Activated naive CD4-positive, alpha-beta T cell treated with anti-CD3 and anti-CD28 coated beads for 36 hours (primary cell): ENCODE results near the gene SLC26A1. TPM values are rescaled to one million over a fixed set of nuclear protein-coding genes. Genes with fewer than 3 reads are reported as not detected.

Source experiments
- CTCF ChIA-PET: fragments of 350-600 bp; sonication (Branson Sonifier 250); formaldehyde crosslinking; loops from one replicate; lab custom pipeline; 2021; ENCODE audit warnings: antibody characterized with exemption; lab: Charles Lee
- DNase-seq: peaks from one replicate; pipeline ENCODE4 v3.0.0-alpha.2; 2020
- H3K27ac Mint-ChIP-seq: one replicate; pipeline ENCODE4 v1.8.0; 2021; ENCODE audit warnings: mild to moderate bottlenecking, mixed read lengths
- H3K27me3 Mint-ChIP-seq: one replicate; pipeline ENCODE4 v1.8.0; 2021; ENCODE audit warnings: low read depth, mixed read lengths
- H3K36me3 Mint-ChIP-seq: one replicate; pipeline ENCODE4 v1.8.0; 2021; ENCODE audit warnings: low read depth, mixed read lengths
- H3K4me1 Mint-ChIP-seq: one replicate; pipeline ENCODE4 v1.8.0; 2021; ENCODE audit warnings: low read depth, mixed read lengths
- H3K4me3 Mint-ChIP-seq: one replicate; pipeline ENCODE4 v1.8.0; 2021; ENCODE audit warnings: mild to moderate bottlenecking, moderate library complexity, mixed read lengths
- H3K9me3 Mint-ChIP-seq: one replicate; pipeline ENCODE4 v1.8.0; 2021; ENCODE audit warnings: mixed read lengths
- intact Hi-C: fragments of 100-400 bp; cut with micrococcal nuclease; formaldehyde crosslinking; loops from one replicate; pipeline ENCODE4 v1.15.1; 2023
- total RNA-seq, 2 experiments: library from RNA; stranded (reverse); gene quantifications; one replicate each; pipeline ENCODE4 v1.2.3, GENCODE V29; 2021

SLC26A1 gene
- not detected for total RNA-seq

DNA sequence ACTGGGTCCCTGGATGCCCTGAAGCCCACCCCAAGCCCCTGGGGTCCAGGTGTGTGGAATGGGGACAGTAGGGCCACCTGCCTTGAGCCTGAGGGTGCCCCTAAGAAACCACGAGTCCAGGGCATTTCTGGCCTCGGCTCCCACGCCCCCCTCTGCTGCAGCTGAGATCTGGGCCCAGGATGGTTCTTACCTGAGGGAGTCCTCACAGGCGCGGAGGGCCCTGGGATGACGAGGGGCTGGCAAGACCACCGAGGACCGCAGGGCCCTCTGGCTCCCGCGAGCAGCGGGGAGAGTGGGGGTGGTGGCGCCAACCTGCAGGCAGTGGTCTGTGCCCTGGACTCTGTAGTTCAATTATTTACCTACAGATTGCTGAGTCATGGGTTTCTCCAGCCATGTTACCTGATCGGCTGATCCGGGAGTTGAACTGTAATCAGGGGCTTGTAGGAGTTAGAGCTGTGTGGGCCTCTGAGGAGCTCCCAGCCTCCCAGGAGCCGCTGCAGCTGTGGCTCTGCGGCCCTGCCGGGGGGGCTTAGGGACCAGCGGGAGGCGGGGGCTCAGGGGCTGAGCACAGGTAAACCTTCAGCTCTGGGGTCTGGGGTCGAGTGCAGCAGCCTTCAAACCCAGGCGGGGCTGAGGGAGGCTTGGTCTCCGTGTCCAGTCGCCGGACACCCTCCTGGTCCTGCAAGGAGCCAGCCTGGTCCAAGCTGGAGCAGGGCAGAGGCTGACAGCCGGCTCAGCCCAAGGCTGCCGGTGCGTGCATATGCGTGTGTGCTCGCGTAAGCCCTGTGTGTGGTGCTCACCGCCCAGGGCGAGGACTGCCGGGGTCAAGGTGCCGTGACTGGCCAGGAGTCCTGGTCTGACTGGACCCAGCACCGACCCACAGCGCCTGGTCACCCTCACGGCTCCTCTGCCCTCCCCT lies at the start of gene SLC26A1:
Gene SLC26A1, minus strand, starts transcription at position 294 of the 919 bp plus-strand sequence. CDS start 1,701 bp downstream, outside the sequence.
- Mint-ChIP-seq H3K4me3 (no peak within 1 kb of the TSS), H3K36me3 (peaks cover 2% of the 10 kb centered on the region), H3K4me1 (peaks cover 4% of the 10 kb centered on the region), H3K27me3 (peaks cover 13% of the 10 kb centered on the region), H3K27ac (no peak within 1 kb of the TSS), H3K9me3 (no peaks in the 10 kb centered on the region)
- intact Hi-C loops = no loop called here
- DNase-seq = no peak
- CTCF ChIA-PET = interaction anchor here (0.7 kb wide), 1 partner anchor 81 kb away, joined by 4 read pairs; no protein-coding TSS in a partner anchor

DNA sequence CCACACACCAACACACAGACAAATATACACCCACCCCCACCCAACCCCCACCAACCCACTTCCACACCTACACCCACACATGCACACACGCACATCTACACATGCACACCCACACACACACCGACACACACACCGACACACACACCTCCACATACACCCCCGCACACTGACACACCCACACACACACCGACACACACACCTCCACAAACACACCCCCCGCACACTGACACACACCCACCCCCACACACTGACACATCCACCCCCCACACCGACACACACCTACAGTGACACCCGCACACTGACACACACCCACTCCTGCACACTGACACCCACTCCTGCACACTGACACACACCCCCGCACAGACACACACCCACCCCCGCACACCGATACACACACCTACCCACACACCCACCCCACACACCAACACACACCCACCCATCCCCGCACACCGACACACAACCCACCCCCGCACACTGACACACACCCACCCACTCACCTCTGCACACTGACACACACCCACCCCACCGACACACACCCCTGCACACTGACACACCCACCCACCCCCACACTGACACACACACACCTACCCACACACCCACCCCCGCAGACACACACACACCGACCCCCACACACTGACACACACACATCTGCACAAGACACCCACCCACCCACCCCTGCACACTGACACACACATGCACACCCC lies 49.3 kb upstream of the SLC26A1 start:
- peaks cover 4% of the 10 kb centered on the region for H3K4me1 Mint-ChIP-seq
- H3K27me3 Mint-ChIP-seq = peaks cover 15% of the 10 kb centered on the region
- no peaks in the 10 kb centered on the region for H3K36me3 Mint-ChIP-seq
- no peak for DNase-seq
- no peak overlapping the region for H3K27ac Mint-ChIP-seq
- H3K9me3 Mint-ChIP-seq = peaks cover 2% of the 10 kb centered on the region
- no peak overlapping the region for H3K4me3 Mint-ChIP-seq
- intact Hi-C loops = no loop called here
- CTCF ChIA-PET = no interaction called here

DNA sequence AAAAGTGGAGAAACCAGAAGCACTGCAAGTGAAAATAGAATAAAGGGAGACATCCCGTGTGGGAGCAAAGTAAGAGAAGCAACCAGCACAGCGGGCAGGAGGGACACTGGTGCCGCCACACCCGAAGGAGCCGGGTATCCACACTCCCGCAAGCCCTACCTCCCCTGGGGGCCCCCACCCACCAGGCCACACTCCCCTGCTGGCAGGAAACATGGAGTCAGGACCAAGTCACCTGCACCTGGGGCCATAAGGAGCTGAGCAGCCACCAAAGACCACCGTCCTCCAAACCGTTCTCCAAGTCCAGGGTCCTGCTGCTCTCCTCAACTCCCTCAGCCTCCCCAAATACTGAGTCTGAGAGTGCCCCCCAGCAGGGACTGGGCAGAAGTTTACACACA lies 48.7 kb upstream of the SLC26A1 start:
- CTCF ChIA-PET = no interaction called here
- no peak for DNase-seq
- H3K4me1 Mint-ChIP-seq = peaks cover 2% of the 10 kb centered on the region
- H3K9me3 Mint-ChIP-seq = peaks cover 2% of the 10 kb centered on the region
- no peak overlapping the region for H3K27ac Mint-ChIP-seq
- no peak overlapping the region for H3K4me3 Mint-ChIP-seq
- intact Hi-C loops = no loop called here
- peaks cover 11% of the 10 kb centered on the region for H3K27me3 Mint-ChIP-seq
- no peaks in the 10 kb centered on the region for H3K36me3 Mint-ChIP-seq

DNA sequence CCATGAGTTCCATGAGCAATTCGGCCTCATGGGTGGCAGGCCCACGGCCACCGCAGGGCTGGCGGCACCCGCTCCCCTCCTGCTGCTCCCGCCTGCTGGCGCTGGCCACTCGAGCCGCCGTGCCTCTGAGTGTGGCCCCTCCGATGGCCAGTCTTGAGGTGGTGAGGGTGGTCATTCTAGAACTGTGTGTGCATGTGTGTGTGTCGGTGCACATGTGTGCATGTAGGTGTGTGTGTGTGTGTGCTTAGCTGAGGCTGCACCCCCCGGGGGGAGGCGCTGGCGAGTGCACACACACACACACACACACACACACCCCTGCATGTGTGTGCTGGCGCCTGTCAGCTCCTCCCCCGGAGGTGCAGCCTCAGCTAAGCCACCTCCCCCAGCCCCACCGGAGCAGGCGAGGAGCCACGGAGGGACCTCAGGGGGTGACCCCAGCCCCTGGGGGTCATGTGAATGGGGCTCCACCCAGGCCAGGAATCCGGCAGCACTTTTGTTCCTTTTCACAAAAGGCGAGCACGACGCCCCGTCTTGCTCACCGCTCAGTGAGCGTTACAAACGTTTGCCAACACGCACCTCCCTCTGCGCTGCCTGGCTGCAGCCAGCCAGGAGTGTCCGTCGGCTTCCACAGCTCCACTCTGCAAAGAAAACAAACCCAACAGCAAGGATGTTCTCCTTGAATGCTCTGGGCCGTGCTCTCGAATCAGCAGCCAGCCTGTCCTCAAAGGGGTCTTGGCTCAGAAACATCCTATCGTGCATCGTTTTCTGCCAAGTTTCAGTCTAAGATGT lies 48.1 kb upstream of the SLC26A1 start:
- H3K36me3 Mint-ChIP-seq = no peaks in the 10 kb centered on the region
- no peak overlapping the region for H3K4me3 Mint-ChIP-seq
- peaks cover 2% of the 10 kb centered on the region for H3K9me3 Mint-ChIP-seq
- peaks cover 9% of the 10 kb centered on the region for H3K27me3 Mint-ChIP-seq
- H3K4me1 Mint-ChIP-seq = peaks cover 2% of the 10 kb centered on the region
- intact Hi-C loops = no loop called here
- CTCF ChIA-PET = no interaction called here
- no peak overlapping the region for H3K27ac Mint-ChIP-seq
- DNase-seq = no peak

DNA sequence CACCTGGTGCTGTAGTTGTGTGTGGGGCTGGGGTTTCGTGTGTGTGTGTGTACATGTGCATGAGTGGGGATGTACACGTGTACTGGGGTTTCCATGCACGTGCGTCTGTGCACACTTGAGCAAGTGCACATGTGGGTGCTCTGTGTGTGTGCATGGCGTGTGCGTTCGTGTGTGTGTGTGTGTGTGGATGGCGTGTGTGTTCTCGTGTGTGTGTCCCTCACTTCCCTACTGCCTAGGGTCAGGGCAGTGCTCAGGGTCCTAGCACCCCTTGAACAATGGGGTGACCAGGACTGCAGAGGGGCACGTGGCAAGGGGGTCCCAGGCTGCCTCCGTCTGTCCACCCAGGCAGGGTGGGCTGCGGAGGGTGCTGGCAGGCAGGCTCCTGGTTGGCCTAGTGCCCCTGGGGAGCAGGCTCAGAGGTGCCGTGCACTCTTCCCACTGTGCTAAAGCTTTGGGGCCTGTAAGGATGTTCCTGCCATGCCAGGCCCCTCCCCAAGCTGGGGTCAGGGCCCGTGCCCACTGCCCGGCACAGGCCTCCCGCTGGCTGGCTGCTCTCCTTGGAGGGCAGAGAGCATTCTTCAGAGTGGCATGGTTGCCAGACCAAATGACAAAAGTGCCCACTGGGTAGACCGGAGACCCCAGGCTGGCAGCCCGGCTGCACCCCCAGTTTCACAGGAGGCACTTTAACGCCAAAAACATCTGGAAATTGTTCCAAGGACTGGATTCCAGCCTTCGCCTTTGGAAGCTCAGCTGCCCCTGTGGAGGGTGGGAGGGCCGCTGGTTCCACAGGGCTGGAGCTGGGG lies 47.3 kb upstream of the SLC26A1 start:
- intact Hi-C loops = no loop called here
- no peaks in the 10 kb centered on the region for H3K36me3 Mint-ChIP-seq
- no peak overlapping the region for H3K4me3 Mint-ChIP-seq
- peaks cover 2% of the 10 kb centered on the region for H3K9me3 Mint-ChIP-seq
- peaks cover 7% of the 10 kb centered on the region for H3K27me3 Mint-ChIP-seq
- peaks cover 2% of the 10 kb centered on the region for H3K4me1 Mint-ChIP-seq
- DNase-seq = no peak
- no peak overlapping the region for H3K27ac Mint-ChIP-seq
- CTCF ChIA-PET = no interaction called here

DNA sequence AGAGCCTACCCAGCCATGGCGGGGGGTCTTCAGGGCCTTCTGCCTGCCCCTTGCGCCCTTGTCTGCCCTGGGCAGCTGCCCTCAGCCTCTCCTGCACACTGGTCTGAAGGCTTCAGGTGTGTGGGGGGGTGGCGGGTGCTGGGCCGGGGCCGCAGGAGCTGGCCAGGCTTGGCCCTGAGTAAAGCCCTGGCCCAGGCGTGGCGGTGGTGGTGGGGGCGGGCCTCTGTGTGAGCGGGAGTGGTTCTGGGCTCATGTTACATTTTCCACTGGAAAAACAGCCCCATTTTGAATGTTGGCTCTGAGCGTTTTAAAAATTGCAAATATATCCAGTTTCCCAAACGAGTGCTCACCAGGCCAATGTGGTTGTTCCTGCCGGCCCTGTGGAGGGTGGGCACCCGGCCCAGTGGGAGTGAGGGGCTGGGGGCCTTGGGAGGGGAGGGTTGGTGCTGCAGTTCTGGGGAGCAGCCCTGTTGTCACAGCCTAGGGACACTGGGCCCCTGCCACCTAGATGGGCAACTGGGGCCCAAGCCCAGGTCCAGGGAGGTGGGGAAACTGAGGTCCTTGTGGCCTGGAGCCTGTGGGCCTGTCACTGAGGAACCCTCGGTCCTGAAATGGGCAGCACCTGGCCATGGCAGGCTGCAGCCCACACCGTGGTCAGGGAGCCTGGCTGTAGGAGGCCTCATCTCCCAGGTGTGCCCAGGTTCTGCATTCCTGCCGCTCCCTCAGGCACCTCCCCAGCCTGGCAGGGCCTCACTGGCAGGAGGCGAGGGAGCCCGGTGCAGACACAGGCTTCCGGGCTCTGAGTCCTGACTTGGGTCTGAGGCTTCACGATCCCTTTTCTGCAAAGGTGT lies 46.5 kb upstream of the SLC26A1 start:
- Mint-ChIP-seq H3K27ac (no peak overlapping the region), H3K9me3 (peaks cover 2% of the 10 kb centered on the region), H3K4me3 (no peak overlapping the region), H3K4me1 (peaks cover 2% of the 10 kb centered on the region), H3K27me3 (peaks cover 3% of the 10 kb centered on the region), H3K36me3 (no peaks in the 10 kb centered on the region)
- CTCF ChIA-PET = no interaction called here
- DNase-seq = no peak
- intact Hi-C loops = no loop called here

- H3K9me3 Mint-ChIP-seq = peaks cover 2% of the 10 kb centered on the region
- intact Hi-C loops = no loop called here
- no peak overlapping the region for H3K27ac Mint-ChIP-seq
Measured at GRCh38 chr4:1038948-1039492, 45.8 kb upstream of the SLC26A1 start.

DNA sequence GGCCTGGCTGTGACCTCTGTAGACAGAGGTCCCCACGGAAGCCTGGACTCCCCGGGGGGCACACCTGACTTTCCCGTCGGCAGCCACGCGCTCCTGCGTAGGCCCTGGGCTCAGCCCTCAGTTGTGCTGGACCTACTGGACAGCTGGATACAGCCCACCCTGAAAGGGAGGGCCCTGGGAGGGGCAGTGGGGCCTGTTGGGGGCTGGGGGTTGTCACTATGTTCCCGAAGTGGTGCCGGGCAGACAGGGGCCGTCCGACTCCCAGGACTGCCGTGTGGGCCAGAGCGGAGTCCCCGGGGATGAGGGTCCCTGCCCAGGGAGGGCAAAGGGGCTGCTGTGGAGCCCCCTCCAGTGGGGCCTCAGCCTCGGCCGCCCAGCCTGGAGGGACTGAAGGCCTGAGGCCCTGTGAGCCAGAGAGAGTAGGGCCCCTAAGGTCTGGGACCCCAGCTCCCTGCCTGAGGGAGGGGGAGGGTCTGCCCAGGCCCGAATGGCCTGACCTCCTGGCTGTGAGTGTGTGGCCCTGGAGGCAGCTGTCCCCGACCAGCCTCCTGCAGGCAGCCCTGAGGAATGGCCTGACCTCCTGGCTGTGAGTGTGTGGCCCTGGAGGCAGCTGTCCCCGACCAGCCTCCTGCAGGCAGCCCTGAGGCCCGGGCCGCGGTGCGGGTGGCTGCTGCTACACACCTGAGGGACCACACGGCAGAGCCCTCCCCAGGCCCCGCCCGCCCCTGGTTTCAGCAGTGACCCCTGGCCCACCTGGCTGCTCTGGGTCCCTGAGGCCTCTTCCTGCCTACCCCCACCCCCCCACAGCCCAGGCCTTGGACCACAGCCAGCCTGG lies 44.0 kb upstream of the SLC26A1 start:
- CTCF ChIA-PET = no interaction called here
- no peak for DNase-seq
- H3K27ac Mint-ChIP-seq = no peak overlapping the region
- no peaks in the 10 kb centered on the region for H3K4me1 Mint-ChIP-seq
- no peaks in the 10 kb centered on the region for H3K9me3 Mint-ChIP-seq
- no peaks in the 10 kb centered on the region for H3K27me3 Mint-ChIP-seq
- intact Hi-C loops = no loop called here
- H3K36me3 Mint-ChIP-seq = no peaks in the 10 kb centered on the region
- H3K4me3 Mint-ChIP-seq = no peak overlapping the region

More at GRCh38 chr4:1038948-1039492, 45.8 kb upstream of the SLC26A1 start:
- Mint-ChIP-seq H3K4me3 (no peak overlapping the region), H3K27me3 (peaks cover 3% of the 10 kb centered on the region), H3K4me1 (peaks cover 2% of the 10 kb centered on the region), H3K36me3 (no peaks in the 10 kb centered on the region)
- DNase-seq = no peak
- CTCF ChIA-PET = no interaction called here

DNA sequence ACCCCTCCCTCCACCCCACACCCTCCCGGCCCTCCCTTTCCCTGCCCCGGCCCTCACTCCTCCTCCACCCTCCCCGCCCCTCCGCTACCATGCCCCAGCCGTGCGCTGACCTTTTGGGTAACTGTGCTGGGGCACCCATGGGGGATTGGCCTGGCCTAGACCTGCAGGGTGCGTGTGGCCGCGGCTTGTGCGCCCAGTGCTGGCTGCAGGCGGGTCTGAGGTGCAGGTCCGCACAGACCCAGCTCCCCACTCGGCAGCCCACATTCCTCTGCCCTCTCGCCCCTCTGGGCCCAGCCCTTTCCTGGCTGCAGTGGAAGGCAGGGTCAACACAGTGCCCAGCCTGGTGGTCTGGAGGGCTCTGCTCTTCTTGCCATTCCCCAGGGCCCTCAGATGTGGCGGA lies 42.9 kb upstream of the SLC26A1 start:
- Mint-ChIP-seq H3K4me1 (no peaks in the 10 kb centered on the region), H3K27ac (no peak overlapping the region), H3K9me3 (no peaks in the 10 kb centered on the region), H3K4me3 (no peak overlapping the region), H3K27me3 (no peaks in the 10 kb centered on the region), H3K36me3 (no peaks in the 10 kb centered on the region)
- intact Hi-C loops = no loop called here
- CTCF ChIA-PET = interaction anchor here (0.8 kb wide), 1 partner anchor 14 kb away, joined by 3 read pairs; no protein-coding TSS in a partner anchor
- DNase-seq = no peak

DNA sequence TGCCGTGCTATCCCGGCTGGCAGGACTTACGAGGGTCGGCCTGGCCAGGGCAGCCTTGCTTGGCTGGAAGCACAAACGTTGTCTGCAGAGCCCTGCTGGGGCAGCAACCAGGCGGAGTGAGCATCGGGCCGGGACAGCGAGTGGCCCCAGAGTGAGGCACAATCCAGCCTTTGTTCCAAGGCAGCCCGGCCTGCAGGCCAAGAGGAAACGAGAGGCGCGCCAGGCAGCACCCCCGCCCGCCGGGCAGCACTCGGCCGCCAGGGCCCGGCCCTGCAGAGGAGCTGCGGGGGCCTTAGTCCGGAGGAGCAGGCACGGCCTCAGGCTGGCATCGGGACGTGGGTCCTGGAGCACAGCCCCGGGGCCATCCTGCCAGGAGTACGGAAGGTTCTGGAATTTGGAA lies 42.3 kb upstream of the SLC26A1 start:
- H3K36me3 Mint-ChIP-seq = no peaks in the 10 kb centered on the region
- H3K4me3 Mint-ChIP-seq = no peak overlapping the region
- intact Hi-C loops = no loop called here
- H3K27ac Mint-ChIP-seq = no peak overlapping the region
- no peaks in the 10 kb centered on the region for H3K4me1 Mint-ChIP-seq
- no peaks in the 10 kb centered on the region for H3K27me3 Mint-ChIP-seq
- no peak for DNase-seq
- CTCF ChIA-PET = interaction anchor here (0.8 kb wide), 1 partner anchor 14 kb away, joined by 3 read pairs; no protein-coding TSS in a partner anchor
- H3K9me3 Mint-ChIP-seq = no peaks in the 10 kb centered on the region
